Fibroblast of lung (primary cell): ENCODE results near the gene PDGFC. TPM values are rescaled to one million over a fixed set of nuclear protein-coding genes. Genes with fewer than 3 reads are reported as not detected.

Source experiments
- DNase-seq, 2 donors: peaks; one replicate each; pipeline versions ENCODE4 v3.0.0 to v3.0.0-alpha.2; 2010; ENCODE audit warnings: low read depth in 2 of 2
- H2AFZ ChIP-seq: 2 replicates; pipeline ENCODE4 v1.5.1; 2012; ENCODE audit warnings: low read length, control low read depth, inconsistent platforms
- H3K27ac ChIP-seq: 2 replicates; pipeline ENCODE4 v1.5.1; 2011; ENCODE audit warnings: low read length, control low read depth; ENCODE audit not compliant: insufficient read depth
- H3K27me3 ChIP-seq: 2 replicates; pipeline ENCODE4 v1.5.1; 2011; ENCODE audit warnings: mild to moderate bottlenecking, low read length; ENCODE audit not compliant: control insufficient read depth, insufficient read depth
- H3K36me3 ChIP-seq: 2 replicates; pipeline ENCODE4 v1.5.1; 2011; ENCODE audit warnings: low read length; ENCODE audit not compliant: control insufficient read depth, insufficient read depth
- H3K4me1 ChIP-seq: 2 replicates; pipeline ENCODE4 v1.5.1; 2011; ENCODE audit warnings: low read length; ENCODE audit not compliant: control insufficient read depth, insufficient read depth; ENCODE audit errors: extremely low read depth
- H3K4me2 ChIP-seq: 2 replicates; pipeline ENCODE4 v1.5.1; 2011; ENCODE audit warnings: low read length, control low read depth; ENCODE audit not compliant: insufficient read depth; ENCODE audit errors: extremely low read depth
- H3K4me3 ChIP-seq, 4 experiments: fragments of 200-600 bp in 1 of 4; sonication (generic) in 1 of 4; replicated peaks in 1 of 4; 2 replicates each; pipeline ENCODE4 v1.5.1; 2011 to 2016; ENCODE audit warnings: low read length in 4 of 4, low read depth in 3 of 4, mild to moderate bottlenecking in 3 of 4, control low read depth in 2 of 4, inconsistent platforms in 1 of 4, mixed read lengths in 1 of 4; ENCODE audit not compliant: insufficient read depth in 1 of 4; ENCODE audit errors: control extremely low read depth in 1 of 4
- H3K79me2 ChIP-seq: 2 replicates; pipeline ENCODE4 v1.5.1; 2012; ENCODE audit warnings: mild to moderate bottlenecking, low read length, inconsistent platforms; ENCODE audit not compliant: control insufficient read depth, insufficient read depth
- H3K9ac ChIP-seq: 2 replicates; pipeline ENCODE4 v1.5.1; 2011; ENCODE audit warnings: mild to moderate bottlenecking, low read length, control low read depth; ENCODE audit not compliant: insufficient read depth
- H3K9me3 ChIP-seq: 2 replicates; pipeline ENCODE4 v1.5.1; 2012; ENCODE audit warnings: low read depth, low read length; ENCODE audit not compliant: control insufficient read depth, insufficient read depth
- H4K20me1 ChIP-seq: 2 replicates; pipeline ENCODE4 v1.5.1; 2011; ENCODE audit warnings: low read length; ENCODE audit not compliant: control insufficient read depth, insufficient read depth; ENCODE audit errors: extremely low read depth
- CTCF ChIP-seq, 2 donors: IDR thresholded peaks in 1 of 2; conservative IDR thresholded peaks in 1 of 2; 1 replicate in 1 of 2; 2 replicates in 1 of 2; pipeline ENCODE4 v1.5.1; 2011 to 2012; ENCODE audit warnings: low read length in 2 of 2, control low read depth in 1 of 2, inconsistent platforms in 1 of 2, low read depth in 1 of 2, mild to moderate bottlenecking in 1 of 2
- EZH2 ChIP-seq: IDR thresholded peaks from 2 replicates; pipeline ENCODE4 v1.5.1; 2012; ENCODE audit warnings: low read length, control low read depth, mild to moderate bottlenecking; ENCODE audit errors: missing control alignments
- polyA plus RNA-seq, 2 donors: library from polyadenylated mRNA; depleted of rRNA in 1 of 2; stranded (reverse) in 1 of 2; unstranded in 1 of 2; fragments of >200 nt; gene quantifications; 2 replicates each; pipeline ENCODE4 v1.2.1, GENCODE V29; 2011 to 2012; ENCODE audit warnings: missing spikeins in 1 of 2
- total RNA-seq: library from RNA; depleted of rRNA; stranded (reverse); fragments of >200 nt; gene quantifications from 2 replicates; pipeline ENCODE4 v1.2.1, GENCODE V29; 2014

Gene PDGFC
- total and polyA plus RNA-seq, 2 donors (not counting 1 experiment from before 2014, with no cell fraction given): 43.4 to 103 TPM

GRCh38 chr4:157014621-157015591 is 43.3 kb upstream of the PDGFC start:
- DNase-seq: peak; percentile 91 to 98
- H3K27ac ChIP-seq: no peak overlapping the region
- peak overlapping the region; percentile 46 for H3K4me2 ChIP-seq
- H3K4me3 ChIP-seq: no peak overlapping the region
- peaks cover 5% of the 10 kb centered on the region for H3K4me1 ChIP-seq
- TF ChIP-seq CTCF (conservative IDR thresholded peaks at IDR 0.05 in 1 of 2, IDR thresholded peaks at IDR 0.05 in 1 of 2; ENCODE audit: low read depth in 1 of 2, low read length in 2 of 2) (peak in 1 of 2 donors; percentile 27), EZH2 (no peak)
- H3K27me3 ChIP-seq: no peaks in the 10 kb centered on the region
- H4K20me1 ChIP-seq: no peaks in the 10 kb centered on the region
- no peaks in the 10 kb centered on the region for H3K9me3 ChIP-seq
- H3K9ac ChIP-seq: no peak overlapping the region
- H2AFZ ChIP-seq: peak overlapping the region; percentile 6
- H3K79me2 ChIP-seq: no peaks in the 10 kb centered on the region
- H3K36me3 ChIP-seq: no peaks in the 10 kb centered on the region

DNA sequence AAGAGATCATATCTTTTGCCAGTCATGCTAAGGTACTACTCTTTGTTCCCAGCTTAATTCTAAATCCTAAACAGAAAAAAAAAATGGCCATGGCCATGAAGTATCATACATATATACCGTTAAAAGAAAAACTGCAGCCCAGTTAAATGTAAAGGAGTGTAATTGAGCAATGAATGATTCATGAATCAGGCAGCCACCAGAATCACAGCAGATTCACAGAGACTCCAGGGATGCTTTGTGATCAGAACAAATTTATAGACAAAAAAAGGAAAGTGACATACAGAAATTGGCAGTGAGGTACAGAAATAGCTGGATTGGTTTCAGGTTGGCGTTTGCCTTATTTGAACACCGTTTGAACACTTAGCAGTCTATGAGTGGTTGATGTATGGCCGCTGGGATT is 42.1 kb upstream of the PDGFC start:
- no peak overlapping the region for H3K4me3 ChIP-seq
- H3K36me3 ChIP-seq: no peaks in the 10 kb centered on the region
- TF ChIP-seq EZH2: no peak
- no peaks in the 10 kb centered on the region for H3K27me3 ChIP-seq
- H3K27ac ChIP-seq: no peak overlapping the region
- no peak overlapping the region for H2AFZ ChIP-seq
- H3K9ac ChIP-seq: no peak overlapping the region
- no peak overlapping the region for H3K4me2 ChIP-seq
- peak in 1 of 2 donors; percentile 28 for DNase-seq
- peaks cover 5% of the 10 kb centered on the region for H3K4me1 ChIP-seq
- no peaks in the 10 kb centered on the region for H4K20me1 ChIP-seq
- no peaks in the 10 kb centered on the region for H3K9me3 ChIP-seq
- H3K79me2 ChIP-seq: no peaks in the 10 kb centered on the region

GRCh38 chr4:157012781-157013180 is 41.2 kb upstream of the PDGFC start:
- H3K79me2 ChIP-seq: no peaks in the 10 kb centered on the region
- H3K9ac ChIP-seq: no peak overlapping the region
- peak in 1 of 2 donors; percentile 93 for DNase-seq
- no peaks in the 10 kb centered on the region for H3K36me3 ChIP-seq
- no peak overlapping the region for H2AFZ ChIP-seq
- H3K4me1 ChIP-seq: peaks cover 5% of the 10 kb centered on the region
- H4K20me1 ChIP-seq: no peaks in the 10 kb centered on the region
- no peaks in the 10 kb centered on the region for H3K27me3 ChIP-seq
- H3K9me3 ChIP-seq: no peaks in the 10 kb centered on the region
- H3K4me3 ChIP-seq: no peak overlapping the region
- no peak overlapping the region for H3K4me2 ChIP-seq
- TF ChIP-seq CTCF (conservative IDR thresholded peaks at IDR 0.05 in 1 of 2, IDR thresholded peaks at IDR 0.05 in 1 of 2; ENCODE audit: low read depth in 1 of 2, low read length in 2 of 2) (no peak), EZH2 (no peak)
- no peak overlapping the region for H3K27ac ChIP-seq
